ENCODE measurements around the gene PDE9A.
"Not testable (repeated sequence)": the region's sequence is repeated elsewhere in the genome, so short reads cannot be mapped to it uniquely, and the experiment has no call there.

Gene PDE9A

DNA sequence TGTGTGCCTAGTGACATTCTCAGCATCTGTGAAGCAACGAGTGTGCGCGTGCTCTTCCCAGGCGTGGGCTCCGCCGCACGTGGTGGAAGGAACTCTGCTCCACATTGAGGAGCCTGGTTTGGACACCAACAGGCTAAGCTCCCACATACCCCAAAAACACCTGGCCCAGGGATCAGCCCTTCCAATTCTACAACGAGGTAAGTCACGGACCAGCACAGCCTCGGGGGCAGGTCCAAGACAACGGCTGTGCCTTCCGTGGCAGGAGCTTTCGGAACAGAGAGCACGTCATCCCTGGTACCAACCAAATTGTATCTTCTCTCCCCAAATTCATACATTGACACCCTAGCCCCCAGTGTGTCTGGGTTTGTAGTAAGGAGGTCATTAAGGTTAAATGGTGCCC lies 27.2 kb upstream of the PDE9A start:
- no peaks in the 10 kb centered on the region for H3K27me3 ChIP-seq (ENCODE audit: control insufficient read depth, insufficient read depth, low read length)
- no peaks in the 10 kb centered on the region for H3K36me3 ChIP-seq (ENCODE audit: control insufficient read depth, insufficient read depth, low read length)
- H3K4me3 ChIP-seq (ENCODE audit: low read depth, low read length): no peak overlapping the region
- no peaks in the 10 kb centered on the region for H3K4me1 ChIP-seq (ENCODE audit: control insufficient read depth, insufficient read depth, low read length)
- H3K9me3 ChIP-seq (ENCODE audit: control insufficient read depth, insufficient read depth, low read length): no peaks in the 10 kb centered on the region
- H3K9ac ChIP-seq (ENCODE audit: low read depth, low read length): no peak overlapping the region

GRCh38 chr21:42627527-42628289 lies 25.7 kb upstream of the PDE9A start:
- Histone ChIP-seq H3K27me3 (ENCODE audit: control insufficient read depth, insufficient read depth, low read length) (no peaks in the 10 kb centered on the region), H3K4me3 (ENCODE audit: low read depth, low read length) (no peak overlapping the region), H3K9me3 (ENCODE audit: control insufficient read depth, insufficient read depth, low read length) (no peaks in the 10 kb centered on the region), H3K9ac (ENCODE audit: low read depth, low read length) (no peak overlapping the region), H3K4me1 (ENCODE audit: control insufficient read depth, insufficient read depth, low read length) (no peaks in the 10 kb centered on the region), H3K36me3 (ENCODE audit: control insufficient read depth, insufficient read depth, low read length) (no peaks in the 10 kb centered on the region)

DNA sequence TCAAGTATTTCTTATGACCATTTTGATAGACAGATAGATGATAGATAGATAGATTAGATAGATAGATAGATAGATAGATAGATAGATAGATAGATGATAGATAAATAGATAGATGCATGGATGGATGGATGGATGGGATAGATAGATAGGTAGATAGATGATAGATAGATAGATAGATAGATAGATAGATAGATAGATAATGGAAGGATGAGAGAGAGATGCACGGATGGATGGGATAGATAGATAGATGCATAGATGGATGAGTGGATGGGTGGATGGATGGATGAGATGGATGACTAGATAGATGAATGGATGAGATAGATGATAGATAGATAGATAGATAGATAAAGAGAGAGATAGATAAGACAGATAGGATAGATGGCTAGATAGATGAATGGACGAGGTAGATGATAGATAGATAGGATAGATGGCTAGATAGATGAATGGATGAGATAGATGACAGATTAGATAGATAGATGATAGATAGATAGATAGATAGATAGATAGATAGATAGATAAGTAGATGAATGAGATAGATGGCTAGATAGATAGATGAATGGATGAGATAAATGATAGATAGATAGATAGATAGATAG lies 24.9 kb upstream of the PDE9A start:
- not testable (repeated sequence) for H3K27me3 ChIP-seq (ENCODE audit: control insufficient read depth, insufficient read depth, low read length); H3K4me3 ChIP-seq (ENCODE audit: low read depth, low read length); H3K9me3 ChIP-seq (ENCODE audit: control insufficient read depth, insufficient read depth, low read length)

DNA sequence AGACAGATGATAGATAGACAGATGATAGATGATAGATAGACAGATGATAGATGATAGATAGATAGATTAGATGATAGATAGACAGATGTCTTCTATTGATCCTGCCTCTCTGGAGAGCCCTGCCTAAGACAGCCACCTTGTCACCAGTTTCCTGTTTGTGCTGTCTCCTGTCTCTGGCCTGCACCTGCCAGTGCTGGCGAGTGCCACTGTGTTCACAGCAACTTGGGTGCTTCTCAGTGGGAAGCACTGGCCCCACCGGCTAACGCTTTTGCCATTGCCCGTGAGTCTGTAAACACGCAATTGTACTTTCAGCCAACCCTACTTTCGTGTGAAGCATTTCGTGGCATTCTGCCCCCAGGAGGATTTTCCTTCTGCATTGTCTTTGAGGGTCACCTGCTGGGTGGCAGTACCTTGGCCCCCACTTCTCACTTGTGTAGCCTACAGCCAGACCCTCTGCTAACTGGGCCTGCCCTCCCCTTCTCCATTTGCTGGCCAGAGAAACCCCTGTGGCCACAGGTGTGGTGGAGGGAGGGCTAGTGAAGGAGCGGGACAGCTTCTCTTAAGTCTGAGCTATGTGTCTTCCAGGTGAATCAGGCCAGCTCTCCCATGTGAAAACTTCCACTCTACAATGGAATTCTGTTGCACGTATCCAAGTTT lies 23.4 kb upstream of the PDE9A start:
- no peak overlapping the region for H3K4me3 ChIP-seq (ENCODE audit: low read depth, low read length)
- H3K9ac ChIP-seq (ENCODE audit: low read depth, low read length): no peak overlapping the region
- H3K4me1 ChIP-seq (ENCODE audit: control insufficient read depth, insufficient read depth, low read length): no peaks in the 10 kb centered on the region
- H3K36me3 ChIP-seq (ENCODE audit: control insufficient read depth, insufficient read depth, low read length): no peaks in the 10 kb centered on the region
- H3K9me3 ChIP-seq (ENCODE audit: control insufficient read depth, insufficient read depth, low read length): no peaks in the 10 kb centered on the region
- no peaks in the 10 kb centered on the region for H3K27me3 ChIP-seq (ENCODE audit: control insufficient read depth, insufficient read depth, low read length)

More for the DNA sequence above, 24.9 kb upstream of the PDE9A start:
- H3K36me3 ChIP-seq (ENCODE audit: control insufficient read depth, insufficient read depth, low read length); H3K9ac ChIP-seq (ENCODE audit: low read depth, low read length); H3K4me1 ChIP-seq (ENCODE audit: control insufficient read depth, insufficient read depth, low read length): not testable (repeated sequence)

DNA sequence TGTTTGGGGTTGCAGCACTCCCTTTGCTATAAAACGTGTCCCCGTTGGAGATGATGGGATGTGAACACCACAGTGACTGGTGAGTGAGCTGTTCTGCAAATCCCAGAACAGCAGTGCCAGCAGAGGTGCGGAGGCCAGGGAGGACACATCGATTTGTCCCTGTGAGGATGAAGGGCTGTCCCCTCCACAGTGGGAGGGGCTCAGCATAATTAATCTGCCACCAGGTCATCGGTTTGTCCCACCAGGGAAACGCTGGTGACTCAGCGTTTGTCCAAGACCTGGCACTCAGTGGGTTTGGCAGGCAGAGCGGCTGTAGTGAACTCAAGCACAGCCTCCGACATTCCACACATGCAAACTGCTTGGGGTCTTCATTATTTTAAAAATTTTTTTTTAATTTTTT lies 22.8 kb upstream of the PDE9A start:
- H3K9me3 ChIP-seq (ENCODE audit: control insufficient read depth, insufficient read depth, low read length): no peaks in the 10 kb centered on the region
- no peaks in the 10 kb centered on the region for H3K36me3 ChIP-seq (ENCODE audit: control insufficient read depth, insufficient read depth, low read length)
- no peaks in the 10 kb centered on the region for H3K27me3 ChIP-seq (ENCODE audit: control insufficient read depth, insufficient read depth, low read length)
- no peaks in the 10 kb centered on the region for H3K4me1 ChIP-seq (ENCODE audit: control insufficient read depth, insufficient read depth, low read length)
- no peak overlapping the region for H3K4me3 ChIP-seq (ENCODE audit: low read depth, low read length)
- no peak overlapping the region for H3K9ac ChIP-seq (ENCODE audit: low read depth, low read length)

DNA sequence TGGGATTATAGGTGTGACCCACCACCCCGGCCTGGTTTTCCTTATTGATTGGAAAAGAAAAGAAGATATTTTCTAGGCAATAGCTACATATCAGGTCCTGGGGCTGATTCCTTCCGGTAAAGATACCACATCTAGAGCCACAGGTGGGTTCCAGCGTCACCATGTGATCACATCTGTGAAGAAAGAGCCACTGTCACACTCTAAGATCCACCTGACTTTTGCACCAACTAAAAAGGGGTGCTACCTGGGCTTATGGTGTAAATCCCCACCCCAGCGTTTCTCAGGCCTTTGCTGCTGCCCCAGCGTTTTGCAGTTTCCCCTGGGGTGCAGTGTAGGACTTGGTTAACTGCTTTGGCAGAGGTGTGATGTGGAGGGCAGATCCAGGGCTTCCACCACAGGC lies 22.3 kb upstream of the PDE9A start:
- H3K27me3 ChIP-seq (ENCODE audit: control insufficient read depth, insufficient read depth, low read length): no peaks in the 10 kb centered on the region

DNA sequence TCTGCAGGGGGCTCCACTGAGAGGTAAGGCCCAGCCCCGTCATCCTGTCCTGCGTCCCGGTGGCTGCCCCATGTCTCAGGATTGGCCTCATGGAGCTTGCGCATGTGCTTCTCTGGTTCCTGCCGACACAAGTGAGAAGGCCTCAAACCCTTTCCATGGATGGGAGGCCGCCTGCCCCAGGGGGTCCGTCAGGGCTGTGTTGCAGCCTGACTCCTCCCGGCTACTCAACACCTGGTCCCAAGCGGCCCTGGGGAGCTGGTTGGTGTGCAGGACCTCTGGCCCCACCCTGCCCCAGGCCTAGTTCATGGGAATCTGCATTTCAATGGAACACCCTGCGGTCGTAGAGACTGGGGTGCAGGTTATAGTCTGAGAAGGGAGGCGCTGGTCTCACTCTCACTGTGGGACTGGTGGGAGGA lies 21.1 kb upstream of the PDE9A start:
- H3K27me3 ChIP-seq (ENCODE audit: control insufficient read depth, insufficient read depth, low read length): no peaks in the 10 kb centered on the region
- no peaks in the 10 kb centered on the region for H3K36me3 ChIP-seq (ENCODE audit: control insufficient read depth, insufficient read depth, low read length)
- no peaks in the 10 kb centered on the region for H3K4me1 ChIP-seq (ENCODE audit: control insufficient read depth, insufficient read depth, low read length)
- H3K9me3 ChIP-seq (ENCODE audit: control insufficient read depth, insufficient read depth, low read length): no peaks in the 10 kb centered on the region
- H3K4me3 ChIP-seq (ENCODE audit: low read depth, low read length): no peak overlapping the region
- no peak overlapping the region for H3K9ac ChIP-seq (ENCODE audit: low read depth, low read length)

More for the DNA sequence above, 22.3 kb upstream of the PDE9A start:
- Histone ChIP-seq H3K36me3 (ENCODE audit: control insufficient read depth, insufficient read depth, low read length) (no peaks in the 10 kb centered on the region), H3K4me3 (ENCODE audit: low read depth, low read length) (no peak overlapping the region), H3K9ac (ENCODE audit: low read depth, low read length) (no peak overlapping the region), H3K9me3 (ENCODE audit: control insufficient read depth, insufficient read depth, low read length) (no peaks in the 10 kb centered on the region), H3K4me1 (ENCODE audit: control insufficient read depth, insufficient read depth, low read length) (no peaks in the 10 kb centered on the region)

GRCh38 chr21:42632771-42633690 lies 20.4 kb upstream of the PDE9A start:
- no peaks in the 10 kb centered on the region for H3K27me3 ChIP-seq (ENCODE audit: control insufficient read depth, insufficient read depth, low read length)
- no peak overlapping the region for H3K4me3 ChIP-seq (ENCODE audit: low read depth, low read length)
- H3K9me3 ChIP-seq (ENCODE audit: control insufficient read depth, insufficient read depth, low read length): no peaks in the 10 kb centered on the region
- H3K9ac ChIP-seq (ENCODE audit: low read depth, low read length): no peak overlapping the region
- no peaks in the 10 kb centered on the region for H3K4me1 ChIP-seq (ENCODE audit: control insufficient read depth, insufficient read depth, low read length)
- no peaks in the 10 kb centered on the region for H3K36me3 ChIP-seq (ENCODE audit: control insufficient read depth, insufficient read depth, low read length)

- no peaks in the 10 kb centered on the region for H3K4me1 ChIP-seq (ENCODE audit: control insufficient read depth, insufficient read depth, low read length)
- H3K4me3 ChIP-seq (ENCODE audit: low read depth, low read length): no peak overlapping the region
- H3K9ac ChIP-seq (ENCODE audit: low read depth, low read length): no peak overlapping the region
- no peaks in the 10 kb centered on the region for H3K27me3 ChIP-seq (ENCODE audit: control insufficient read depth, insufficient read depth, low read length)
- no peaks in the 10 kb centered on the region for H3K36me3 ChIP-seq (ENCODE audit: control insufficient read depth, insufficient read depth, low read length)
- H3K9me3 ChIP-seq (ENCODE audit: control insufficient read depth, insufficient read depth, low read length): no peaks in the 10 kb centered on the region
Measured at GRCh38 chr21:42633858-42634257, 19.6 kb upstream of the PDE9A start.

DNA sequence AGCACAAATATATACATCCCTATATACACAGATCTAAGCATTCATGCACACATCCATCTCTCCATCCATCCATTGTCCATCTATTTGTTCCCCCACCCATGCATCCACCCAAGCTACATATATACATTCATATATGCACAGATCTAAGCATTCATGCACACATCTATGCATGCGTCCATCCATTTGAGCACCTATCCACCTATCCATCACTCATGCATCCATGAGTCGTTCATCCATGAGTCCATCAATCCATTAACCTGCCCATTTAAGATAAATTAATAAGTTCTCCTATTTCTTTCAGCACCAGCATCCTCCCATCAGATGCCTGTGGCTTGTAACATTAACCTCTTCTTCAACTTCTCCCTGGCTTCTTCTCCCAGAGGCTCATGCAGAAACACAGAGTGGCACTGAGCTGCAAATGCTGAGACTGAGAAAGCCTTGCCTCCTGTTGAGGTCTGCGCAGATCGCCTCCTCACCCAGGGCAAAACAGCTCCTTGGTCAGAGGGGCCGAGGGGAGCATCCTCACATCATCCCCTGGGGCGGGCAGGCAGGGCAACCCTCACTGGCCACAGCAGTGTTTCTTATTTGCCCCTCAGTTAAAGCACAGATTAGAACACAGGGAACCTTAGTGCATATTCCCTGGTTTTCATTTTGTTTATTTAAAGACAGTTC lies 17.4 kb upstream of the PDE9A start:
- Histone ChIP-seq H3K9ac (ENCODE audit: low read depth, low read length) (no peak overlapping the region), H3K36me3 (ENCODE audit: control insufficient read depth, insufficient read depth, low read length) (no peaks in the 10 kb centered on the region), H3K4me1 (ENCODE audit: control insufficient read depth, insufficient read depth, low read length) (peaks cover 4% of the 10 kb centered on the region), H3K4me3 (ENCODE audit: low read depth, low read length) (no peak overlapping the region), H3K9me3 (ENCODE audit: control insufficient read depth, insufficient read depth, low read length) (no peaks in the 10 kb centered on the region), H3K27me3 (ENCODE audit: control insufficient read depth, insufficient read depth, low read length) (no peaks in the 10 kb centered on the region)
